ENCODE measurements around the gene CHMP4B.

DNA sequence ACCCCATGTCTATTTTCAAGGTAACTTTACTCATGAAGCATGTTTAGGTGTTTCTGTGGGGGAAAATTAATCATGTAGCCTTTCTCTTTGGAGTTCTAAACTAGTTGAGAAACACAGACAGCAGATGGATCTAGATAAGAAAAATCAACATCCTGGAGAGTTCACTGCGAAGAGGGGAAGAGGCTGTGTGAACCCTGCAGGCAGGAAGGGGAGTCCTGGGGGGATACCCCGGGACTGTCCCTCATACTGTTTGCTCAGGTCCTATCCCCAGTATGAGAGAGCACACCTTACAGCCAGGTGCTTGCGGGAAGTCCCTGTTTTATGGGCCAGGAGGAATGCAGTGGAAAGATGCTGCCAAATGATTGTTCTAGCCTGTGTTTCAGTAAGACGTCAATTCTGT lies 32.7 kb downstream of the CHMP4B start:
- TF ChIP-seq, protein P1, sequence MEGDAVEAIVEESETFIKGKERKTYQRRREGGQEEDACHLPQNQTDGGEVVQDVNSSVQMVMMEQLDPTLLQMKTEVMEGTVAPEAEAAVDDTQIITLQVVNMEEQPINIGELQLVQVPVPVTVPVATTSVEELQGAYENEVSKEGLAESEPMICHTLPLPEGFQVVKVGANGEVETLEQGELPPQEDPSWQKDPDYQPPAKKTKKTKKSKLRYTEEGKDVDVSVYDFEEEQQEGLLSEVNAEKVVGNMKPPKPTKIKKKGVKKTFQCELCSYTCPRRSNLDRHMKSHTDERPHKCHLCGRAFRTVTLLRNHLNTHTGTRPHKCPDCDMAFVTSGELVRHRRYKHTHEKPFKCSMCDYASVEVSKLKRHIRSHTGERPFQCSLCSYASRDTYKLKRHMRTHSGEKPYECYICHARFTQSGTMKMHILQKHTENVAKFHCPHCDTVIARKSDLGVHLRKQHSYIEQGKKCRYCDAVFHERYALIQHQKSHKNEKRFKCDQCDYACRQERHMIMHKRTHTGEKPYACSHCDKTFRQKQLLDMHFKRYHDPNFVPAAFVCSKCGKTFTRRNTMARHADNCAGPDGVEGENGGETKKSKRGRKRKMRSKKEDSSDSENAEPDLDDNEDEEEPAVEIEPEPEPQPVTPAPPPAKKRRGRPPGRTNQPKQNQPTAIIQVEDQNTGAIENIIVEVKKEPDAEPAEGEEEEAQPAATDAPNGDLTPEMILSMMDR (IDR thresholded peaks at IDR 0.05): no peak
- TF ChIP-seq POLR2AphosphoS5 (IDR thresholded peaks at IDR 0.05) (no peak), POLR2A (IDR thresholded peaks at IDR 0.05; ENCODE audit: low read depth) (no peak)

Data from esophagus muscularis mucosa (tissue), 3 donors.